ENCODE results near the gene ZBTB21.

Gene ZBTB21

GRCh38 chr21:41977034-41977950, 32.9 kb downstream of the ZBTB21 start:
- Histone ChIP-seq H3K4me3 (ENCODE audit: low read length) (no peak overlapping the region), H3K36me3 (ENCODE audit: control insufficient read depth, insufficient read depth, low read length) (no peaks in the 10 kb centered on the region), H3K4me1 (ENCODE audit: control insufficient read depth, insufficient read depth, low read length) (peaks cover 4% of the 10 kb centered on the region; the same call in 1 of the 2 replicates), H3K27me3 (ENCODE audit: control insufficient read depth, insufficient read depth, low read length) (no peaks in the 10 kb centered on the region), H3K9me3 (ENCODE audit: control insufficient read depth, insufficient read depth, low read length) (no peaks in the 10 kb centered on the region), H3K27ac (ENCODE audit: low read length) (no peak overlapping the region)
- DNase-seq (ENCODE audit: low read depth, low spot score): no peak
- no CpG with 5 or more reads among the region's 17 CpGs for WGBS (ENCODE audit: insufficient coverage, insufficient read length)

- H3K27me3 ChIP-seq (ENCODE audit: control insufficient read depth, insufficient read depth, low read length): no peaks in the 10 kb centered on the region
- no peak overlapping the region for H3K4me3 ChIP-seq (ENCODE audit: low read length)
- no peak for DNase-seq (ENCODE audit: low read depth, low spot score)
- H3K27ac ChIP-seq (ENCODE audit: low read length): no peak overlapping the region
- H3K4me1 ChIP-seq (ENCODE audit: control insufficient read depth, insufficient read depth, low read length): peaks cover 4% of the 10 kb centered on the region; the same call in 1 of the 2 replicates
- no CpG with 5 or more reads among the region's 8 CpGs for WGBS (ENCODE audit: insufficient coverage, insufficient read length)
- no peaks in the 10 kb centered on the region for H3K36me3 ChIP-seq (ENCODE audit: control insufficient read depth, insufficient read depth, low read length)
- H3K9me3 ChIP-seq (ENCODE audit: control insufficient read depth, insufficient read depth, low read length): no peaks in the 10 kb centered on the region
Measured at GRCh38 chr21:41976611-41977010, 33.5 kb downstream of the ZBTB21 start.

- no peak for DNase-seq (ENCODE audit: low read depth, low spot score)
- no peaks in the 10 kb centered on the region for H3K27me3 ChIP-seq (ENCODE audit: control insufficient read depth, insufficient read depth, low read length)
- H3K9me3 ChIP-seq (ENCODE audit: control insufficient read depth, insufficient read depth, low read length): no peaks in the 10 kb centered on the region
- no peak overlapping the region for H3K27ac ChIP-seq (ENCODE audit: low read length)
- H3K4me3 ChIP-seq (ENCODE audit: low read length): no peak overlapping the region
- WGBS (ENCODE audit: insufficient coverage, insufficient read length): no CpG with 5 or more reads among the region's 17 CpGs
- H3K36me3 ChIP-seq (ENCODE audit: control insufficient read depth, insufficient read depth, low read length): no peaks in the 10 kb centered on the region
- peaks cover 4% of the 10 kb centered on the region; the same call in 1 of the 2 replicates for H3K4me1 ChIP-seq (ENCODE audit: control insufficient read depth, insufficient read depth, low read length)
Measured at GRCh38 chr21:41975391-41976272, 34.5 kb downstream of the ZBTB21 start.

DNA sequence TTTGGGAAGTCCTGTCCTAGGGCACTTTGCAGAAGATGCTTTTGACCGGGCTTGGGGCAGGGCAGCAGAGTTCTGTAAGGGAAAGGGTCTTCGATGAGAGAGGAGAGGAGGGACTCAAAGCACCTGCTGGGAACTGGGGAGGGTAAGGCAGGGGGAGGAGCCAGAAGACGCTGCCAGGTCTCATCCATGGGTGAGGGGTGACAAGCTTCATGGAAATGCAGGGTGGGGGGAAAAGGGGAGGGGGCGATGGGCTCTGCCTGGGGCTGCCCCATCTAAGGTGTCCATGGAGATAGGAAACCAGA, 35.5 kb downstream of the ZBTB21 start:
- no peak for DNase-seq (ENCODE audit: low read depth, low spot score)
- no peaks in the 10 kb centered on the region for H3K9me3 ChIP-seq (ENCODE audit: control insufficient read depth, insufficient read depth, low read length)
- H3K27ac ChIP-seq (ENCODE audit: low read length): no peak overlapping the region
- no CpG with 5 or more reads among the region's 4 CpGs for WGBS (ENCODE audit: insufficient coverage, insufficient read length)
- no peak overlapping the region for H3K4me3 ChIP-seq (ENCODE audit: low read length)
- H3K4me1 ChIP-seq (ENCODE audit: control insufficient read depth, insufficient read depth, low read length): peaks cover 4% of the 10 kb centered on the region; the same call in 1 of the 2 replicates
- H3K36me3 ChIP-seq (ENCODE audit: control insufficient read depth, insufficient read depth, low read length): no peaks in the 10 kb centered on the region
- H3K27me3 ChIP-seq (ENCODE audit: control insufficient read depth, insufficient read depth, low read length): no peaks in the 10 kb centered on the region

DNA sequence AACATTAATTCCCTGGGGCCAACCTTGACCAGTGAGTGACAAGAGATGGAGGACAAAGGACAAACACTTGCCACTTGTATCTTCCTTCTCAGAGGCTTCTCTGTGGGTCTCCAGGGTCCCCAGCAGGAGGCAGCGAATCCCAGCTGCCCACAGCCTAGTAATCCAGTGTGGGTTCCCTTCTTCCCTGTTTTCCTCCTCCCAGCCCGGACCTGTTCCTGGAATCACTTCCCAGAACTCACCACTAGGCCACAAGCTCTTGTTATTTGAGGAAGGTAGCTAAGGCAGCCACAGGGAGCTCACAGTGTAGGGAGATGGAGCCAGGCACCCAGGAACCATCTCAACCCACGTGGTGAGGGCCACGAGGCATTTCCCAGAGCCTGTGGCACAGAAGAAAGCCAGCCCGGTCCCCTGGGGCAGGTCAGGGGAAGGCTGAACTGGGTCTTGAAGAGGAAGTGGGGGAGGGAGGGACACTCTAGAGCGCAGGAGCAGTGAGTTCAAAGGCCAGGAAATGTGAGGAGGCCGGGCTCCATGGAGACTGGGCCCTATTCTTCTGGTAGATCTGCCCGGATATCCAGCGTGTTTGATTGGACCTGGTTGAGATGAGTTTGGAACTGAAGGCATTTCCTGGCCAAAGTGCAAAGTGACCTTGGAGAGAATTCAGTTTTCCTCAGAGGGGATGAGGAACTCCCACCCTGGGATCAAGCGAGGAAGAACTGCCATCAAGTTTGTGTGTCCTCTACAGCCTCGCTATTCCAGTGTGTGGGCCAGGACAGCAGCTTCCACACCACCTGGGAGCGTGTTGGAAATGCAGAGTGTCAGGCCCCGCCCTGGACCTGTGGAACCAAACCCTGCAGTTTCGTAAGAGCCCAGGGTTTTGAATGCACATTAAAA, 36.1 kb downstream of the ZBTB21 start:
- H3K4me1 ChIP-seq (ENCODE audit: control insufficient read depth, insufficient read depth, low read length): peaks cover 4% of the 10 kb centered on the region; the same call in 1 of the 2 replicates
- H3K4me3 ChIP-seq (ENCODE audit: low read length): no peak overlapping the region
- no peak overlapping the region for H3K27ac ChIP-seq (ENCODE audit: low read length)
- H3K36me3 ChIP-seq (ENCODE audit: control insufficient read depth, insufficient read depth, low read length): no peaks in the 10 kb centered on the region
- H3K9me3 ChIP-seq (ENCODE audit: control insufficient read depth, insufficient read depth, low read length): no peaks in the 10 kb centered on the region
- H3K27me3 ChIP-seq (ENCODE audit: control insufficient read depth, insufficient read depth, low read length): no peaks in the 10 kb centered on the region
- WGBS (ENCODE audit: insufficient coverage, insufficient read length): no CpG with 5 or more reads among the region's 14 CpGs
- DNase-seq (ENCODE audit: low read depth, low spot score): no peak

DNA sequence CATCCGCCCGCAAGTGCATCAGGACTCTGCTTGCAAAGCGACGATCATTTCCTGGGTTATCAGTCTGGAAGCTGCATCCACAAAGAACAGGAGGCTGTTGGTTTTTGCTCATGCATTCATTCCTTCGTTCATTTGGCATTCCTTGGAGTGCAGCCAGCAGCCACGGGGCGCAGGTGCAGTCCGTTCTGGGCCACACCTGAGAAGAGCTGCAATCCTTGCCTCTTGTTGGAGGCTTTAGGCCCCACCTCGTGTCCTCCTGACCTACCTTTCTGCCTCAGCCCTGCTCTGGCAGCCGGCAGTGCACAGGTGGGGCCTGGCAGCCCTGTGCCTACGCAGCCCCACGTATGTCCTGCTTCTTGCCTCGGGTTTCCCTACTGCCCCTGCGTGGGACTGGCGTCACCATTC, 36.7 kb downstream of the ZBTB21 start:
- WGBS (ENCODE audit: insufficient coverage, insufficient read length): no CpG with 5 or more reads among the region's 15 CpGs
- Histone ChIP-seq H3K27ac (ENCODE audit: low read length) (no peak overlapping the region), H3K27me3 (ENCODE audit: control insufficient read depth, insufficient read depth, low read length) (no peaks in the 10 kb centered on the region), H3K4me3 (ENCODE audit: low read length) (no peak overlapping the region), H3K4me1 (ENCODE audit: control insufficient read depth, insufficient read depth, low read length) (peaks cover 4% of the 10 kb centered on the region; the same call in 1 of the 2 replicates), H3K36me3 (ENCODE audit: control insufficient read depth, insufficient read depth, low read length) (no peaks in the 10 kb centered on the region), H3K9me3 (ENCODE audit: control insufficient read depth, insufficient read depth, low read length) (no peaks in the 10 kb centered on the region)
- DNase-seq (ENCODE audit: low read depth, low spot score): no peak

DNA sequence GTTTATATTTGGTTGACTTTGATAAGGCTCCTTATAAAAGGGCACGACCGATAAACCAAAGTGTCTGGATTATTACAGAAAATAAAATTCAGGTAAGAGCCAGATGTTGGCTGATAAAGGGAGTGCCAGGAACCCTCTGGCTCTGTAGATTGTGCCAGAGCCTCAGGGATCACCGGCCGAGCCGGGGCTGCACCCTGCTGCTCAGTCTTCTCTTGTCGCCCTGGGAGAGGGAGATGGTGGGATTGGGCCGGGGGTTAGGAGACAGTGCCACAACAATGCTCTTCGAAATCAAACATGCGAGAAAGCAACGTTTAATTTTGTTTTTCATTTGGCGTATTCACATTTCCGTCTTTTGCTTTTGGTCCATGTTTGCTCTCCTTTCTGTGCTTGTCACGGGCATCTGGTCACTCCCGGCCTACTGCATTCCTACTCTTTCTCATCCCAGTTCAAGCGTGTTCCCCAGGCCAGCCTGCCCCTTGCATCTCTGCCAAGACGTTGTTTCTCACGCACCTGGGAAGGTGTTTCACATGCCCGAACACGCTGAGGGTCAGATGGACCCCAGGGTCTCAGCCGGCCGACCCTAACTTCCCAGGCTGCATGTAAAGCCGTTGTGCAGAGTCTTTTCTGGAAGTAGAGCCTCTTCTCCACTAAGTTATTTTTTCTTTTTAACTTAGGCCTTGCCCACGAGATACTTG, 37.5 kb downstream of the ZBTB21 start:
- no peaks in the 10 kb centered on the region for H3K27me3 ChIP-seq (ENCODE audit: control insufficient read depth, insufficient read depth, low read length)
- no peak overlapping the region for H3K4me3 ChIP-seq (ENCODE audit: low read length)
- no peak for DNase-seq (ENCODE audit: low read depth, low spot score)
- no CpG with 5 or more reads among the region's 23 CpGs for WGBS (ENCODE audit: insufficient coverage, insufficient read length)
- no peak overlapping the region for H3K27ac ChIP-seq (ENCODE audit: low read length)
- H3K36me3 ChIP-seq (ENCODE audit: control insufficient read depth, insufficient read depth, low read length): no peaks in the 10 kb centered on the region
- H3K4me1 ChIP-seq (ENCODE audit: control insufficient read depth, insufficient read depth, low read length): peaks cover 4% of the 10 kb centered on the region; the same call in 1 of the 2 replicates
- no peaks in the 10 kb centered on the region for H3K9me3 ChIP-seq (ENCODE audit: control insufficient read depth, insufficient read depth, low read length)

GRCh38 chr21:41971891-41972290, 38.3 kb downstream of the ZBTB21 start:
- no peak overlapping the region for H3K4me3 ChIP-seq (ENCODE audit: low read length)
- DNase-seq (ENCODE audit: low read depth, low spot score): no peak
- H3K27me3 ChIP-seq (ENCODE audit: control insufficient read depth, insufficient read depth, low read length): no peaks in the 10 kb centered on the region
- no CpG with 5 or more reads among the region's 6 CpGs for WGBS (ENCODE audit: insufficient coverage, insufficient read length)
- no peaks in the 10 kb centered on the region for H3K9me3 ChIP-seq (ENCODE audit: control insufficient read depth, insufficient read depth, low read length)
- H3K27ac ChIP-seq (ENCODE audit: low read length): no peak overlapping the region
- H3K4me1 ChIP-seq (ENCODE audit: control insufficient read depth, insufficient read depth, low read length): peaks cover 4% of the 10 kb centered on the region; the same call in 1 of the 2 replicates
- H3K36me3 ChIP-seq (ENCODE audit: control insufficient read depth, insufficient read depth, low read length): no peaks in the 10 kb centered on the region

- no peaks in the 10 kb centered on the region for H3K9me3 ChIP-seq (ENCODE audit: control insufficient read depth, insufficient read depth, low read length)
- H3K4me3 ChIP-seq (ENCODE audit: low read length): no peak overlapping the region
- peaks cover 4% of the 10 kb centered on the region; the same call in 1 of the 2 replicates for H3K4me1 ChIP-seq (ENCODE audit: control insufficient read depth, insufficient read depth, low read length)
- H3K27ac ChIP-seq (ENCODE audit: low read length): no peak overlapping the region
- H3K36me3 ChIP-seq (ENCODE audit: control insufficient read depth, insufficient read depth, low read length): no peaks in the 10 kb centered on the region
- no peak for DNase-seq (ENCODE audit: low read depth, low spot score)
- no peaks in the 10 kb centered on the region for H3K27me3 ChIP-seq (ENCODE audit: control insufficient read depth, insufficient read depth, low read length)
- WGBS (ENCODE audit: insufficient coverage, insufficient read length): no CpG with 5 or more reads among the region's 20 CpGs
Measured at GRCh38 chr21:41970751-41971653, 39.2 kb downstream of the ZBTB21 start.

Data from iPS DF 6.9 (cell line).